Posterior cingulate gyrus (tissue), 11 donors: Measurements from ENCODE around the gene PTGER1.
A peak's percentile ranks its signal among the peaks of the same experiment; 100 is the strongest.
"Not testable (repeated sequence)": the region's sequence is repeated elsewhere in the genome, so short reads cannot be mapped to it uniquely, and the experiment has no call there.

ENCODE experiments used
- DNase-seq, 10 donors: peaks; one replicate each; pipeline versions ENCODE4 v3.0.0 to v3.0.0-alpha.2; 2020 to 2021; ENCODE audit warnings: mixed read lengths in 3 of 10
- intact Hi-C: fragments of 100-400 bp; cut with DNase I; formaldehyde crosslinking; loops from one replicate; pipeline ENCODE4 v1.15.1; 2023

PTGER1 gene

GRCh38 chr19:14475251-14476073, at the start of gene PTGER1:
Gene PTGER1, minus strand, starts transcription at chr19:14475354. Its CDS starts 1,034 bp downstream, at chr19:14474320.
- peak in 1 of 10 donors; percentile 52 for DNase-seq
- intact Hi-C loops, result no loop called here

DNA sequence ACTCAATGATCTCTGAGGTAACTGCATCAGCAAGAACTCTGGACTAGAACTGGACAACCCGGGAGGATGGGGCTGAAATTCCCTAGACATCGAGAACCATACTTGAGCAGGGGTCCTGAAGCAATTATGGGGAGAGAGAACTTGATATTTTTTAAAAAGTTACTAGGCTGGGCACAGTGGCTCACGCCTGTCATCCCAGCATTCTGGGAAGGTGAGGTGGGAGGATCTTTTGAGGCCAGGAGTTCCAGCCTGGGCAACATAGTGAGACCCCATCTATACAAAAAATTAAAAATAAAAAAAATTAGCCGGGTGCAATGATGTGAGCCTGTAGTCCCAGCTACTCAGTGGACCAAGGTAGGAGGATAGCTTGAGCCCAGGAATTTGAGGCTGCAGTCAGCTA, 45.4 kb upstream of the PTGER1 start:
- intact Hi-C loops, result no loop called here
- DNase-seq, result no peak

DNA sequence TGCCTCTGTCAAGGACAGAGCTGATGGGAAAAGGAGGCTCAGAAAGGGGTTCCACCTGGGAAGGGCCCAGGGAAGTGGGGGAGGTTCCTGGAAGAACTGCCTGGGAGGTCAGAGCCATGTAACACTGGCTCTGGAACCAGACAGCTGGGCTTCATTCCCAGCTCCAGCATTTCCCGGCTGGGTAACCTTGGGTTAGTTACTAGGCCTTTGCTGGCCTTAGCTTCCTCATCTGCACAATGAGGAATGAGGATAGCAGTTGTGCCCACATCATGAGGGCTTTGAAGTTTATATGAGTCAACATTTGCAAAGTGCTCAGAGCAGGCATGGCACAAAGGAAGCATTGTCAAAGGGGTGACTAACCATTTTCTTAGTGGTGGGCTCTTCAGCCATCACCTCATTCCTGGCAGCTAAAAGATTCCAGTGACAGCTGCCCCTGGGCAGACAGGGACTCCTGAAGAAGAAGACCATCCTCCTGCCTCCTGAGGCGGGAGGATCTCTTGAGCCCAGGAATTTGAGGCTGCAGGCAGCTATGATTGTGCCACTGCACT, 44.8 kb upstream of the PTGER1 start:
- intact Hi-C loops, result no loop called here
- DNase-seq, result no peak

DNA sequence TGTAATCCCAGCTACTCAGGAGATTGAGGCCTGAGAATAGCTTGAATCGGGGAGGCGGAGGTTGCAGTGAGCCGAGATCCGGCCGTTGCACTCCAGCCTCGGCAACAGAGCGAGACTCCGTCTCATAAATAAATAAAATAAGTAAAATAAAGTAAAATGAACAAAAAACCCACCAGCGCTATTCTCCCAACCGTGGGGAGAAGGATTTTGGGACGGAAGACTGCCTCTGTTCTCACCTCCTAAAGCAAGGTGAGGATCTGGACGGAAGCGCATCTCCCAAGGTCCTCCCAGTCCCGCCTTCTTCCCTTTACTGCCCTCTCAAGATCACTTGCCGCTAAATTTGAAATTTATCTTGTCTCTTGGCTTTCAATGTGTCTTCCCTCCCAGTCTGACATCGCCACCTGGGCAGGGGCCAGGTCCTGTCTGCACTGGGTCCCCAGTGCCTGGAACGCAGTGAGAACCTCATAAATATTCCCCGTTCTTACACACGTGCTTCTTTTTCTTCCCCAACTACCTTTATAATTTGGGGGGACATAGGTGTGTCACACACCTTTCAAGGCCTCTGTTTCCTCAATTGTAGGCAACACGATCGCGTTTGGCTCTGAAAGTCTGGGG, 44.2 kb upstream of the PTGER1 start:
- intact Hi-C loops, result no loop called here

GRCh38 chr19:14517840-14518505, 42.8 kb upstream of the PTGER1 start, which contains the start of gene DNAJB1:
Gene DNAJB1, minus strand, starts transcription at chr19:14518397. Its CDS starts 48 bp downstream, at chr19:14518349.
- intact Hi-C loops, result loop anchor here (2.0 kb wide), 1 partner anchor 21 kb away; the partner anchor contains the start of gene GIPC1
- peak; percentile 71 to 98 (median 78) for DNase-seq

More for the DNA sequence above, 44.2 kb upstream of the PTGER1 start:
- no peak for DNase-seq

DNA sequence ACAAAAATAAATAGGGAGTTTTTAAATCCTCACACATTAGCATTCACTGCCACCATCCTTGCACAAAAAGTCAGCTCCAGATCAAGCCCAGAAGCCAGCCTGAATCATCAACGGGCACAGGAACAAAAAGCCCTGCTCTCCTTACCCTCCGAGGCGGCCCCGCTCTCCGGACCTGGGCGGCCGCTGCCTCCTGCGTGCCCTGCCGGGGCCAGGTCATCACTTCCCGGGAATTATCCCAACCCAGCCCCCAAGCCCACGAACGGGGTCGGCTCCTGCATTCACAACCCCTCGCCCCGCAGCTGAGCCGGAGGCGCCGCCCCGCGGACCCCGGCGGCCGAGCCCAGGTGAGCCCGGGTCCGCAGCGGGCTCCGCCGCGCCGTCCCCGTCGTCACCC, 42.3 kb upstream of the PTGER1 start:
- DNase-seq, result peak in 1 of 10 donors; percentile 86
- intact Hi-C loops, result loop anchor here (2.0 kb wide), 1 partner anchor 21 kb away; the partner anchor contains the start of gene GIPC1

GRCh38 chr19:14516746-14517438, 41.7 kb upstream of the PTGER1 start:
- peak in 1 of 10 donors; percentile 36 for DNase-seq
- intact Hi-C loops, result loop anchor here (2.0 kb wide), 1 partner anchor 20 kb away; the partner anchor contains the start of gene GIPC1

- DNase-seq, result peak in 1 of 10 donors; percentile 37
- intact Hi-C loops, result loop anchor here (2.0 kb wide), 1 partner anchor 19 kb away; the partner anchor contains the start of gene GIPC1
Measured at GRCh38 chr19:14516048-14516534, 40.9 kb upstream of the PTGER1 start.

- intact Hi-C loops, result loop anchor here (2.0 kb wide), 1 partner anchor 19 kb away; the partner anchor contains the start of gene GIPC1
- peak in 1 of 10 donors; percentile 41 for DNase-seq
Measured at GRCh38 chr19:14515501-14516047, 40.4 kb upstream of the PTGER1 start.

DNA sequence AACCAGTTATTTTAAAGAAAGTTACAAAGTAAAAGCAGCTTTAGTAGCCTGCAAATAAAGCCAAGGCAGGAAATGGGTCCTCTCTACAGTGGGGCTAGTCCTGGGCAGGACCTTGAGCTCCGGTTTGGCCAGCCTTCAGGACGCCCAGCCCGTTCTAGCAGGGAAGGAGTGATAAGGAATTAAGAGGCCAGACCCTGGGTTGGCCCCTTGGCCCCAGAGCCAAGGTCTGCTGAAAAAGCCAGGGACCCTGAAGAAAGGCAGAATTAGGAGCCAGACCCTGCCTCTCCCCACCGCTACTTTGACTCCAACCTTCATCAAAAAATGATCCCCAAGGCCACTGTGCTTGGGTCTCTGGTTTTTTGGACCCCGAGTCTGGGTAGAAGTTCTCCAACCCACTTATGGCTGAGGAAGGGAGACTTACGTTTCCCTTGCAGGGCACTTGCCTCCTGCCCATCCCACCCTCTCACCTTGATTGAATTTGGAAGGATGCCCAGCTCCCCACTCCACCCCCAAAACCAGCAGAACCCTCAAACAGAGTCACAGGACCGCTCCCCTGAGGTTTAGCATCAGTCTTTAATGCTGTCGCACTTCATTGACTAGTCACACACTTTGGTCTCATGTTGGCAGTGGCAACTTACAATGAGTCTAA, 39.2 kb upstream of the PTGER1 start:
- intact Hi-C loops, result no loop called here
- DNase-seq, result peak in 1 of 10 donors; percentile 38

GRCh38 chr19:14512406-14512961, 37.3 kb upstream of the PTGER1 start:
- DNase-seq, result no peak
- intact Hi-C loops, result no loop called here

DNA sequence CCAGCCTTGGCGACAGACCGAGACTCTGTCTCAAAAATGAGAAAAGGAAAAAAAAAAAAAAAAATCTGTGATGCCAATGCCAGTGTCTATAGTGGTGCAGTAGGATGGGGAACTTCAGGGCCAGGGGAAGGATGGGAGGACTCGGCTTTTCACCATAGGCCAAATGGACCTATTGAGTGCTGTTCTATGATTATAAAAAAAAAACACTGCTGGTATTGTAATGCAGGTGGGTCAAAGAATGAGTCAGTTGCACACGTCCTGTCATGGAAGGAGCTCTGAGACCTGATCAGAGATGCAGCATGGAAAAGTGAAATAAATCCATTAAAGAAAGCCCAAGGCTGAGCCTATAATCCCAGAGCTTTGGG, 36.1 kb upstream of the PTGER1 start:
- intact Hi-C loops, result no loop called here
- no peak for DNase-seq

- intact Hi-C loops, result no loop called here
- DNase-seq, result peak in 5 of 10 donors; percentile 21 to 90 (median 50)
Measured at GRCh38 chr19:14510311-14511228, 35.4 kb upstream of the PTGER1 start.

GRCh38 chr19:14507704-14508542, 32.8 kb upstream of the PTGER1 start:
- DNase-seq, result no peak
- intact Hi-C loops, result no loop called here

DNA sequence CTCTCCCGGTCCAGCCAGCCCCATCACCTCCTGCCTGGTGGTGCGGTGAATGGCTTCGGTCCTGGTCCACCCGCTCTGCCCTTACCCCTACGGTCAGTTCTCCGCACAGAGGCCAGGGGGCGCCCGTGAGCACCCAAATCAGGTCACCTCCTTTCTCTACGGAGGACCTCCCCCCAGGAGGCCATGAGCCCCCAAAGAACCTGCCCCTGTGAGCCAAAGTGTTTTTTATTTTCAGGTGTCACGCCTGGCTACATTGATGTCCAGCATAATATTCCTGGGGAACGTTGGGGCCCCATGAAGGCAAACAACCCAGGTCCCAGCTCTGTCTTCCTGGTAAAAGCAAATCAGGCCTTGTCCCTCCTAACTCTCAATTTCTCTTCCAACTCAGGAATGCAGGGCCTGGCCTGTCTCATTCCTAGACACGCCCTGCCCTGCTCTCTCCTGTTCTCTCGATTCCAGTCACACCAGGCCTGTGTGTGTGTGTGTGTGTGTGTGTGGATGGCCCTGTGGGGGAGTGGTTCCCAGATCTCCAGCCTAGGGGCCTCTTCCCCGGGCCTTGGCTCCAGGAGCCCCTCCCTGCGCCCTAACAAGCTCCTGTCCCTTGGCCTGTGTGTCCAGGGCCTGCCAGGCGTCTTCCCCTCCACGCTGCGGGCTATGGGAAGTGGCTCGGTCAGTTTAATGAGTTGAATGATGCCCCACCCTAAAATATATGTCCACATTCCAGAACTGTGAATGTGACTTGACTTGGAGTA, 30.5 kb upstream of the PTGER1 start:
- intact Hi-C loops, result no loop called here
- DNase-seq, result peak in 4 of 10 donors; percentile 21 to 49 (median 34)

- intact Hi-C loops, DNase-seq: not testable (repeated sequence)
Measured at GRCh38 chr19:14504575-14504974, 29.4 kb upstream of the PTGER1 start.
